ENCODE results near the gene CATSPER1.

- TF ChIP-seq POLR2A (IDR thresholded peaks at IDR 0.05; ENCODE audit: low read depth) (no peak), CTCF (IDR thresholded peaks at IDR 0.05) (no peak), POLR2AphosphoS5 (IDR thresholded peaks at IDR 0.05) (no peak)
Observed at GRCh38 chr11:66035653-66036333, 9.5 kb upstream of the CATSPER1 start.

Data from esophagus muscularis mucosa (tissue), 3 donors.